ENCODE results near the gene DMP1. TPM values are rescaled to one million over a fixed set of nuclear protein-coding genes. Genes with fewer than 3 reads are reported as not detected.

Gene DMP1
- total RNA-seq, 1 donor = not detected

DNA sequence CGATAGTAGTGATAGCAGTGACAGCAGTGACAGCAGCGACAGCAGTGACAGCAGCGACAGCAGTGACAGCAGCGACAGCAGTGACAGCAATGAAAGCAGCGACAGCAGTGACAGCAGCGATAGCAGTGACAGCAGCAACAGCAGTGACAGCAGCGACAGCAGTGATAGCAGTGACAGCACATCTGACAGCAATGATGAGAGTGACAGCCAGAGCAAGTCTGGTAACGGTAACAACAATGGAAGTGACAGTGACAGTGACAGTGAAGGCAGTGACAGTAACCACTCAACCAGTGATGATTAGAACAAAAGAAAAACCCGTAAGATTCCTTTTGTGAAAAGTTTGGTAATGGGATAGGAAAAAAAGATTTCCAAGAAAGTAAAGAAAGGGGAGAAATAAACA lies 33.8 kb upstream of the DMP1 start:
- no peaks in the 10 kb centered on the region for H3K79me2 ChIP-seq (ENCODE audit: insufficient read depth, low read length)
- no peaks in the 10 kb centered on the region for H3K4me1 ChIP-seq (ENCODE audit: insufficient read depth, low read length)
- no peak overlapping the region for H3K27ac ChIP-seq (ENCODE audit: low read depth, low read length)
- H3K9me3 ChIP-seq (ENCODE audit: low read depth, low read length) = no peaks in the 10 kb centered on the region
- DNase-seq (ENCODE audit: insufficient read length, low spot score, missing footprints) = no peak
- peaks cover 24% of the 10 kb centered on the region for H3K27me3 ChIP-seq (ENCODE audit: insufficient read depth, low read length)
- H4K20me1 ChIP-seq (ENCODE audit: insufficient read depth, low read length) = no peaks in the 10 kb centered on the region
- H3K4me2 ChIP-seq (ENCODE audit: insufficient read depth, low read length) = no peak overlapping the region
- no peaks in the 10 kb centered on the region for H3K36me3 ChIP-seq (ENCODE audit: insufficient read depth, low read length)
- H2AFZ ChIP-seq (ENCODE audit: low read length) = no peak overlapping the region
- TF ChIP-seq, protein P1, sequence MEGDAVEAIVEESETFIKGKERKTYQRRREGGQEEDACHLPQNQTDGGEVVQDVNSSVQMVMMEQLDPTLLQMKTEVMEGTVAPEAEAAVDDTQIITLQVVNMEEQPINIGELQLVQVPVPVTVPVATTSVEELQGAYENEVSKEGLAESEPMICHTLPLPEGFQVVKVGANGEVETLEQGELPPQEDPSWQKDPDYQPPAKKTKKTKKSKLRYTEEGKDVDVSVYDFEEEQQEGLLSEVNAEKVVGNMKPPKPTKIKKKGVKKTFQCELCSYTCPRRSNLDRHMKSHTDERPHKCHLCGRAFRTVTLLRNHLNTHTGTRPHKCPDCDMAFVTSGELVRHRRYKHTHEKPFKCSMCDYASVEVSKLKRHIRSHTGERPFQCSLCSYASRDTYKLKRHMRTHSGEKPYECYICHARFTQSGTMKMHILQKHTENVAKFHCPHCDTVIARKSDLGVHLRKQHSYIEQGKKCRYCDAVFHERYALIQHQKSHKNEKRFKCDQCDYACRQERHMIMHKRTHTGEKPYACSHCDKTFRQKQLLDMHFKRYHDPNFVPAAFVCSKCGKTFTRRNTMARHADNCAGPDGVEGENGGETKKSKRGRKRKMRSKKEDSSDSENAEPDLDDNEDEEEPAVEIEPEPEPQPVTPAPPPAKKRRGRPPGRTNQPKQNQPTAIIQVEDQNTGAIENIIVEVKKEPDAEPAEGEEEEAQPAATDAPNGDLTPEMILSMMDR (IDR thresholded peaks at IDR 0.05; ENCODE audit: extremely low read depth, low read depth, low read length) = no peak
- H3K4me3 ChIP-seq (ENCODE audit: insufficient read depth, low read length) = no peak overlapping the region

DNA sequence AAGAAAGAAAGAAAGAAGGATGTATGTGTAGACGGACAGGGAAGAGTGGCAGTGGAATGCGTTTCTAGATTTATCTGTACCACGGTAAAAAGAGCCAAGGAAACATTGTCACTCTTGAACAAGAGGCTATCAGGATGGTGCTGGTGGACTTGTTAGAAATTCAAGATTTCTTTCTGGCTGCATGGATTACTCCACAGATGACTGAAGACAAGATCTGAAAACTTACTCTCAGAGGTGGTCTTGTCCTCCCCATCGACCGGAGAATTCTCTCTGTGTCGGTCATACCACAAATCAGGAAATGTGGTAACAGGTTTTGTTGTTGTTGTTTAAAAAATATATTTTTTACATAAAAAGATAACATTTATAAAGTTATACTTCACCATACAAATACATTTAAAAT lies 30.0 kb upstream of the DMP1 start:
- Histone ChIP-seq H4K20me1 (ENCODE audit: insufficient read depth, low read length) (no peaks in the 10 kb centered on the region), H3K27me3 (ENCODE audit: insufficient read depth, low read length) (peaks cover 28% of the 10 kb centered on the region), H3K27ac (ENCODE audit: low read depth, low read length) (no peak overlapping the region), H3K79me2 (ENCODE audit: insufficient read depth, low read length) (no peaks in the 10 kb centered on the region), H3K9me3 (ENCODE audit: low read depth, low read length) (no peaks in the 10 kb centered on the region), H3K36me3 (ENCODE audit: insufficient read depth, low read length) (no peaks in the 10 kb centered on the region), H2AFZ (ENCODE audit: low read length) (no peak overlapping the region), H3K4me1 (ENCODE audit: insufficient read depth, low read length) (no peaks in the 10 kb centered on the region), H3K4me3 (ENCODE audit: insufficient read depth, low read length) (no peak overlapping the region), H3K4me2 (ENCODE audit: insufficient read depth, low read length) (no peak overlapping the region)
- TF ChIP-seq, protein P1 (IDR thresholded peaks at IDR 0.05; ENCODE audit: extremely low read depth, low read depth, low read length) = no peak
- no peak for DNase-seq (ENCODE audit: insufficient read length, low spot score, missing footprints)

GRCh38 chr4:87620491-87620890 lies 29.6 kb upstream of the DMP1 start:
- Histone ChIP-seq H3K4me1 (ENCODE audit: insufficient read depth, low read length) (no peaks in the 10 kb centered on the region), H3K27me3 (ENCODE audit: insufficient read depth, low read length) (peaks cover 28% of the 10 kb centered on the region), H3K4me3 (ENCODE audit: insufficient read depth, low read length) (no peak overlapping the region), H2AFZ (ENCODE audit: low read length) (no peak overlapping the region), H3K36me3 (ENCODE audit: insufficient read depth, low read length) (no peaks in the 10 kb centered on the region), H3K9me3 (ENCODE audit: low read depth, low read length) (no peaks in the 10 kb centered on the region), H4K20me1 (ENCODE audit: insufficient read depth, low read length) (no peaks in the 10 kb centered on the region), H3K27ac (ENCODE audit: low read depth, low read length) (no peak overlapping the region), H3K4me2 (ENCODE audit: insufficient read depth, low read length) (no peak overlapping the region), H3K79me2 (ENCODE audit: insufficient read depth, low read length) (no peaks in the 10 kb centered on the region)
- TF ChIP-seq, protein P1 (IDR thresholded peaks at IDR 0.05; ENCODE audit: extremely low read depth, low read depth, low read length) = no peak
- no peak for DNase-seq (ENCODE audit: insufficient read length, low spot score, missing footprints)

DNA sequence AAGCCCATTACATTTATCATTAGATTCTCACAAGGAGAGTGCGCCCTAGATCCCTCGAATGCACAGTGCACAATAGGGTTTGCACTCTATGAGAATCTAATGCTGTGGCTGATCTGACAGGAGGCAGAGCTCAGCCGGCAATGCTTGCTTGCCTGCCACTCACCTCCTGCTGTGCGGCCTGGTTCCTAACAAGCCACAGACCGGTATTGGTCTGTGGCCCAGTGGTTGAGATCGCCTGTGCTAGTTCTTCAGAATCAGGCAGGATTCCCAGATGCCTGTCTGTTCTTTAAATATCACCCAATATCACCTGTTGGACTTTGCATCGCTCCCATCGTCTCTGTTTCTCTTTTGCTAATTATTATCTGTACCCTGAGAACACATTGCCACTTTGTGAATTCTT lies 27.8 kb upstream of the DMP1 start:
- H4K20me1 ChIP-seq (ENCODE audit: insufficient read depth, low read length) = no peaks in the 10 kb centered on the region
- H3K36me3 ChIP-seq (ENCODE audit: insufficient read depth, low read length) = no peaks in the 10 kb centered on the region
- peaks cover 28% of the 10 kb centered on the region for H3K27me3 ChIP-seq (ENCODE audit: insufficient read depth, low read length)
- no peak overlapping the region for H3K4me3 ChIP-seq (ENCODE audit: insufficient read depth, low read length)
- no peak overlapping the region for H2AFZ ChIP-seq (ENCODE audit: low read length)
- no peak overlapping the region for H3K27ac ChIP-seq (ENCODE audit: low read depth, low read length)
- H3K4me1 ChIP-seq (ENCODE audit: insufficient read depth, low read length) = no peaks in the 10 kb centered on the region
- H3K79me2 ChIP-seq (ENCODE audit: insufficient read depth, low read length) = no peaks in the 10 kb centered on the region
- H3K4me2 ChIP-seq (ENCODE audit: insufficient read depth, low read length) = no peak overlapping the region
- no peaks in the 10 kb centered on the region for H3K9me3 ChIP-seq (ENCODE audit: low read depth, low read length)
- no peak for DNase-seq (ENCODE audit: insufficient read length, low spot score, missing footprints)
- TF ChIP-seq, protein P1 (IDR thresholded peaks at IDR 0.05; ENCODE audit: extremely low read depth, low read depth, low read length) = no peak
